Measurements from ENCODE around the gene CCDC54.

- no peak for TF ChIP-seq CTCF (IDR thresholded peaks at IDR 0.05)
- TF ChIP-seq POLR2A (IDR thresholded peaks at IDR 0.05): no peak
- TF ChIP-seq EP300 (IDR thresholded peaks at IDR 0.05; ENCODE audit: low read depth): no peak
- no peak for TF ChIP-seq POLR2AphosphoS5 (IDR thresholded peaks at IDR 0.05)
Measured at GRCh38 chr3:107410606-107411005, 33.4 kb downstream of the CCDC54 start.

Measured in transverse colon (tissue), 4 donors.